HG03469 (cell line): ENCODE measurements around the gene EXPH5.
"Not testable (repeated sequence)": the region's sequence is repeated elsewhere in the genome, so short reads cannot be mapped to it uniquely, and the experiment has no call there.

Experiments used
- ATAC-seq: cut with Tn5 transposase; IDR thresholded peaks from one replicate; pipeline ENCODE4 v1.9.1; 2021; ENCODE audit warnings: mild to moderate bottlenecking, moderate library complexity, moderate number of reproducible peaks; ENCODE audit not compliant: unreplicated experiment

Gene EXPH5

GRCh38 chr11:108593214-108593922 lies at the start of gene EXPH5:
EXPH5 (minus strand) TSS chr11:108593768; CDS start chr11:108593536, 232 bp downstream.
- peak; percentile 83 for ATAC-seq

GRCh38 chr11:108641752-108642151 lies 48.2 kb upstream of the EXPH5 start:
- ATAC-seq: not testable (repeated sequence)

- no peak for ATAC-seq
Measured at GRCh38 chr11:108639146-108639545, 45.6 kb upstream of the EXPH5 start.

GRCh38 chr11:108636222-108636621 lies 42.7 kb upstream of the EXPH5 start:
- ATAC-seq: no peak

- ATAC-seq: no peak
Measured at GRCh38 chr11:108635106-108635505, 41.5 kb upstream of the EXPH5 start.

GRCh38 chr11:108632041-108632704 lies 38.6 kb upstream of the EXPH5 start:
- no peak for ATAC-seq

GRCh38 chr11:108629274-108629673 lies 35.7 kb upstream of the EXPH5 start:
- ATAC-seq: no peak

- no peak for ATAC-seq
Measured at GRCh38 chr11:108628812-108629211, 35.2 kb upstream of the EXPH5 start.

GRCh38 chr11:108628326-108628725 lies 34.8 kb upstream of the EXPH5 start:
- no peak for ATAC-seq

- no peak for ATAC-seq
Measured at GRCh38 chr11:108624196-108624925, 30.8 kb upstream of the EXPH5 start.

GRCh38 chr11:108622341-108622740 lies 28.8 kb upstream of the EXPH5 start:
- ATAC-seq: no peak

- ATAC-seq: peak; percentile 83
Measured at GRCh38 chr11:108620958-108621772, 27.6 kb upstream of the EXPH5 start.

GRCh38 chr11:108618529-108618928 lies 25.0 kb upstream of the EXPH5 start:
- ATAC-seq: no peak

- ATAC-seq: no peak
Measured at GRCh38 chr11:108617055-108617454, 23.5 kb upstream of the EXPH5 start.

- no peak for ATAC-seq
Measured at GRCh38 chr11:108616549-108616948, 23.0 kb upstream of the EXPH5 start.

- no peak for ATAC-seq
Measured at GRCh38 chr11:108614086-108614485, 20.5 kb upstream of the EXPH5 start.

- no peak for ATAC-seq
Measured at GRCh38 chr11:108609682-108610081, 16.1 kb upstream of the EXPH5 start.

- ATAC-seq: no peak
Measured at GRCh38 chr11:108608548-108608947, 15.0 kb upstream of the EXPH5 start.

GRCh38 chr11:108606495-108607160 lies 13.1 kb upstream of the EXPH5 start:
- no peak for ATAC-seq

GRCh38 chr11:108606070-108606469 lies 12.5 kb upstream of the EXPH5 start:
- no peak for ATAC-seq
